ENCODE data around the gene HMG20A.

DNA sequence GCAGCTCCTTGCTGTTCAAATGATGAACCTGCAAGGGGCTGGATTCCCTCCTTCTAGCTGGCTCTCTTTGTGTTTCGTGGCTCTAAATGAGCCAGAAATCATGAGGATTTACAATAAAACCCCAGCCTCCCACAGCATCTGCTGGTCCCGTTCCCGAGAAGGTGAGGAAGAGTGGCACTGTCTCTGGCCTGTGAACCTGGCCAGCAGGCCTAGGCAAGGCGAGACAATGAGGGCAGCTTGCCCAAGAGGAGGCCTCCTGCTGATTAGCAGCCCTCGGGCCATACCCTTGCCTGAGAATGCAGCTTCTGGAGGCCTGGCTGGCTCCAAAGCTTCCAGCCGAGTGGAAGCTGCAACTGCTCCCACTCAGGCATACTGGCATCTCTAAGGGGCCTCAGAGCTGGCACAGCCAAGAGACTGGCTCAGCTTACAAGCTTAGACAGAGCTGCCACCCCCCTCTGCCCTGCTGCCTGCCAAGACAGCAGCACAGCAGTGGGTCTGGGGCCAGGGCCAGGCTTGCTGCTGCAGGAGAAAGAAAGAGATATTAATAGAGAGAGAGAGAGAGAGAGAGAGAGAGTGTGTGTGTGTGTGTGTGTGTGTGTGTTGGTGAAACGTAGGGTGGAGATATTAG lies 76.5 kb downstream of the HMG20A start:
- TF ChIP-seq, protein P1, sequence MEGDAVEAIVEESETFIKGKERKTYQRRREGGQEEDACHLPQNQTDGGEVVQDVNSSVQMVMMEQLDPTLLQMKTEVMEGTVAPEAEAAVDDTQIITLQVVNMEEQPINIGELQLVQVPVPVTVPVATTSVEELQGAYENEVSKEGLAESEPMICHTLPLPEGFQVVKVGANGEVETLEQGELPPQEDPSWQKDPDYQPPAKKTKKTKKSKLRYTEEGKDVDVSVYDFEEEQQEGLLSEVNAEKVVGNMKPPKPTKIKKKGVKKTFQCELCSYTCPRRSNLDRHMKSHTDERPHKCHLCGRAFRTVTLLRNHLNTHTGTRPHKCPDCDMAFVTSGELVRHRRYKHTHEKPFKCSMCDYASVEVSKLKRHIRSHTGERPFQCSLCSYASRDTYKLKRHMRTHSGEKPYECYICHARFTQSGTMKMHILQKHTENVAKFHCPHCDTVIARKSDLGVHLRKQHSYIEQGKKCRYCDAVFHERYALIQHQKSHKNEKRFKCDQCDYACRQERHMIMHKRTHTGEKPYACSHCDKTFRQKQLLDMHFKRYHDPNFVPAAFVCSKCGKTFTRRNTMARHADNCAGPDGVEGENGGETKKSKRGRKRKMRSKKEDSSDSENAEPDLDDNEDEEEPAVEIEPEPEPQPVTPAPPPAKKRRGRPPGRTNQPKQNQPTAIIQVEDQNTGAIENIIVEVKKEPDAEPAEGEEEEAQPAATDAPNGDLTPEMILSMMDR (IDR thresholded peaks at IDR 0.05; ENCODE audit: poor library complexity, severe bottlenecking), result peak; percentile 45
- TF ChIP-seq REST (IDR thresholded peaks at IDR 0.05; ENCODE audit: borderline replicate concordance) (no peak), EZH2 (IDR thresholded peaks at IDR 0.05; ENCODE audit: borderline replicate concordance, insufficient read depth, low read length, poor library complexity, severe bottlenecking) (no peak), TAF1 (IDR thresholded peaks at IDR 0.05; ENCODE audit: low read depth) (no peak), SMC3 (conservative IDR thresholded peaks at IDR 0.05; ENCODE audit: poor library complexity) (peak; percentile 33)
